GM18520 (cell line): ENCODE data around the gene NFKB1.

Experiments
- ATAC-seq: cut with Tn5 transposase; IDR thresholded peaks from one replicate; pipeline ENCODE4 v1.9.1; 2021; ENCODE audit not compliant: unreplicated experiment

NFKB1 gene

DNA sequence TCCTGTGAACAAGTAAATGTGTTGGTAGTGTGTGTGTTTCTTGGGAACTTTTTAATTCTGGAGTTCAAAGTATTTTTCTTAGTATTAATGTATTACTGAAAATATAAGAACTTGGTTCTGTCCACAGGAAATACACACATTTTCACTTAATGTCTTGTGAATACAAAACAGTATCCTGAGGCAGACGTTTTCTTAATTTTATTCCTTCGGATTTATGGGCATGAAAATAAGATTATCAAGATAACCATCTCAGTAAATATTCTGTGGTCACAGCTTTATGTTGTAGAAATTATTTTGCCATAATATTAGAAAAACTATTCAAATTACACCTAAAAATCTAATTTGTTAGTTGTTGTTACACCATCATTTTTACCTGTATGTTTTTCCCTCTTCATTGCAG, 29.8 kb downstream of the NFKB1 start:
- ATAC-seq: no peak

DNA sequence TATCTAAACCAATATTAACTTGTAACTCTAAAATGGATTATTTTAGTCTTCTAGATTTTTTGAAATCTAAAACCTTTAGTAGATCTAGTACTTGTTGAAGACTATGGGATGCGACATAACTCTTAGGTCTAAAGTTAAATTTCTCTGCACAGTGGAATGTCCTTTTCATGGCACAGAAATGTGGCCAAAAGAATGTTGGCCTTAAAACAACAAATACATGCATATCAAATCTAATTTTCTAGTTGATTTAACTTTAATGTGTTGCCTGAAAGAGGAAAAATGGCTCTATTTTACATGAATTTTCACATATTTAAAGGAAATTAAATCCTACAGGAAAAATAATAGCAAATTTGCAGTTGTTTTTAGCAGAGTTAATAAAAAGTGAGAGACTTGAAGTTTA, 30.3 kb downstream of the NFKB1 start:
- no peak for ATAC-seq

DNA sequence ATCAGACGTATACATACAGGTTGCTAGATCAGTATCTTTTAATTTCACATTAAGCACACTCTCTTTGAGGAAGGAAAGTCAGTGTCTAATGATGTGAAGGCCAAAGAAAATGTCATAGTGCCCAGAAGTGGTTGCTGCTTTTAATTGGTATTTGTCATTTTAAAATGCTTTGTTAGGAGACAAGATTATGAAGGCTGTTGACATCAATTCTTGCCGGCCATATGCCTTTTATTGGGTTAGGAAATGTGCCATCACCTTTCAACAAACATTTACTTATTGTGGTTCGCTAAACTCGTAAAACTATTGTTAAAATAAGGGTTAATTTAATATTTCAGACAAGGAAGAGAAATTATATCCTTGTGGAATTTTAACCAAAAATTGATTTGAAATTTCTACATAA, 32.2 kb downstream of the NFKB1 start:
- ATAC-seq: no peak

DNA sequence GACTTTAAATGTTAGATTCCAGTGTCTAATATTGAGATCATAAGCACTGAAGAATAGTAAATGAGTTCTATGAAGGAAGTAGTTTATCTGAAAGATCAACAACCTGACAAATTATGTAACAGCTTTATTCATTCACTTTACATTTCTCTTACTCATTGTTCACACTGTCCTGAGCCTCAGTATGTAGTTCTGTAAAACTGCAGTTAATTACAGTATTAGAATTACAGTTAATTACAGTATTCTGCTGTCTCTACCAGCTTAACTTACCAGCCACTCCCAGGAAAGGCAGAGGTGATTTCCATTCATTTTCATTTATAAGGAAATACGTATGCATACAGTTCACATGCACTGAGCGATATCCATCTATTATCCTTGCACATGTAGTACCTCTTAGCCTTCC, 32.7 kb downstream of the NFKB1 start:
- ATAC-seq: no peak

DNA sequence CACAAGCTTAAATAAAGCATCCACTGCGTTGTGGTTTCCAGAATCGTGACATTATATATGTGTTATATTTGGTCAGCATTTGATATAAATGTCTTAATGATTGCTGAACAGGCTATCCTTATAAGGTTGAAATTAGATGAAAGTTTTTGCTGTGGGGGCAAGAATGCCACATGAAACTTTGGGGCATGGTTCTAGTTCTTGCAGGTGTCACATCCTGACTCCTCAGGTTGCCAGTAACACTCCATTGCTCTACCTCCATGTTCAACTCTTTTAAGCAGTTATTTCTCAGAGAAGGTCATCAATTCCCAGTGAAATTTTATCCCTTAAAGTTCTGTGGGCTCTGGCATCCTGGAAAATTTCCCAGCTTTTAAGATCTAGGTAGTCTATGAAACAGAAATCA, 33.7 kb downstream of the NFKB1 start:
- no peak for ATAC-seq

DNA sequence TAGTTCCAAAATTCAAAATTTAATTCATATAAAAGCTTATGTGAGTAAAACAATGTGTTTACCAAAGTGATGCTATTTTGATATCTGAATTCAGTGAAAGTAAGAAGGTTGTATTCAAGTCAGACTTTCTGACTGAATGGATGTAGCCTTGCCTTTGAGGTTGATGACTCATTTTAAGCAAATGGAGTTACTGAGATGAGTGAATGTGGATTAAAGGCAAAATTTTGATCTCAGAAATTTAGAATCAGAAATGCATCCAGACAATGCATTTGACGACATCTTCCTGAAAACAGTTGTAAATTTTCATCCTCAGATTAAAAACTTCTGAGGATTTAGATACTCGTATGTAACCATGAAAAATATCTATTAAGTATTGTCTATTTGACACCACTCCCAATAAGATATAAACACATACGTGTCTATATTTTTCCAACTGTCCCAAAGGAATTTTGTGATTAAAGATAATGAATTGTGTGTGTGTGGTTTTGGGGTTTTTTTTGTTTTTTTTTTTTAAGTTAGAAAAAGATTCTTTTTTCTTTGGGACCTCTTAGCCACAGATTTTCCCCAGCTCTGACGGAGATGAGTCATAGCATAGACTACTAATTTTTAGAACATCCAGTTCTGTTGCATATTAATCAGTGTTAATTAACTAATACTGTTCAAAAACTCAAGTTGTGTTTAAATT, 34.4 kb downstream of the NFKB1 start:
- ATAC-seq: peak; percentile 68

DNA sequence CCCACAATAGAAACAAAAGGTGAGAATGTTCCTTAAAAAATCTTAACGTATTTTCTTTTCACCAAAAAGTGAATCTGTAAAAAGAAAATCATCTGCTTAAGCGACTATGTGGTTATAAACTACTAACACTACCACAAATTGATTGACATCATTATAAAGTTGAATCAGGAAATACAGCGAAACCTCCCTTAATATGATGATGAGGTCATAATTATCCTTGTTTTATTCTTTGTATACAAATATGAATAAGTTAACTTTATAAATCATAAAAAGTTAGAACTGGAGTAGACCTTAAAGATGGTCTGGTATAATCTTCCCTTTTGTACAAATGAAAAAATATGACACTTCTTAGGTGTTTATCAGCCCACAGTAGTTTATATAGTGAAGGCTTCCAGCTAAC, 35.6 kb downstream of the NFKB1 start:
- ATAC-seq: no peak

DNA sequence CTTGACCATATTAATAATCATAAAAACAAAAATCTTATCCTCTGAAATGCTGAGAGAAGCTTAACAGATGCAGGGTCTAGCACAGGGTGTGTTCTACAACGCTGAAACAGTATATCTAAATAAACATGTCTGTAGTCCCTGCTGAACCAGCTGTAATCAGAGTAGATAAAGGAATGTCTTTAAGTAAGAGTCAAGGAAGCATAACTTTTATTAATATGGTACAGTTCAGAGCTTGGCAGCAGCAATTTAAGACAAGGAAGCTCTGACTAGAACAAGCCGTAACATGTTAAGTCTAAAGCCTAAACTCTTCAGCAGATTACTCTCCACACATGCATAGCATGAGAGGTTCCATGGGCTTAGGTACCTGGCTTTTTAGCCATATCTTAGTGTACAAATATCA, 36.1 kb downstream of the NFKB1 start:
- no peak for ATAC-seq

DNA sequence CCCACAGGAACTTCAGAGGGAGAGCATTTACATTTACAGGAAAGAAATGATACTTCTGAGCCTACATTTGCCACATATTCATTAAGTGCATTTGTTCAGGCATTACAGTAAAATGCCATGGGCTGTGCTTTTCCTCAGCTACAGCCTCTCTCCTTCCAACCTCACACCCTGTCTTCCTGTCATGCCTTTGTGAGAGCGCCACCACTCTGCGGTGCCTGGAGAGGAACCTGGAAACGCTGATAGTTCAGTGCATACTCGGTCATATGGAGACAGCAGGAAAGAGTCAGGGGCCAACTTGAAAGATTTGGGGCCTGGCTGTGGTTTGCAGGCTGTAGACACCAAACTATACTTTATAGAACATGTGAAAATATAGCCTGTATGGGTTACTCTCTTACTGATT, 40.5 kb downstream of the NFKB1 start:
- ATAC-seq: no peak

DNA sequence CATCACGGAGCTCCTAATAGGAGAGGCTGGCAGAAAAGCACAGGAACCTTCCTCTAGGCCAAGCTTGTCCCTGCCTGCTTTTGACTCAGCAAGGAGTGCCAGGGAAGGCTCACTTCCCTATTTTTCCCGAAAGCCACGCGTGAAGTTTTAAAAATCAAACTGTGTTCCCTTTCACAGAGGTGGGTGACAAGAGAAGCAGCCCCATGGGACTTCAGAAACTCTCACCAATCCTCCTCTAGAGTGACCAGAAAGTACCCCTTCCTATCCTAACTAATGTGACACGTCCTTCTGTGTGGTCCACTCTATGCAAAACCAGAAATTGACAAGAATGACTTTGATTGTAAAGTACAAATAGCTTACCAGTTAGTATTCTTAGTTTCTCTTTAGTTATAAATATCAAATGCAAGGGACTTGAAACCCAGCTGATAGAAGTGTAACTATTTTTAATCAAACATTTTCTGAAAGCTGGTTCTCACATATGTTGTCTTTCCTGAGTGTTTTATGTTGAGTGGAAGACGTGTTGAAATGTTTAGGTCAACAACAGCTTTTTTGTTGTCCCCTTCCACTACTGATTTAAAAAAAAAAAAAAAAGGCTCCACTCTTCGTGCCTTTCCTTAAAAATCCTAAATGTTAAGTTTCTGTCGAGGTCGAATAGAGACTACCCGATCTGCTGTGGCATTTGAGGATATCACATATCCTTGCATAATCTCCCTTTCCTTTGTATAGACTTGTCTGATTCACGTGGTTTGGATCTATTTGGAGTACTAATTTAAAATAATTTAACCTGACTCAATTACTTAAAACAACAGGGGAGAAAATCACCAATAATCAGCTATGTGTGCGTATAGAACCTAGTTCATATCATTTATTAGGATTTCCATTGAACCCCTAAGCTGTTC, 42.1 kb downstream of the NFKB1 start:
- peak; percentile 86 for ATAC-seq

GRCh38 chr4:102546635-102547034, 45.5 kb downstream of the NFKB1 start:
- ATAC-seq: peak; percentile 23

DNA sequence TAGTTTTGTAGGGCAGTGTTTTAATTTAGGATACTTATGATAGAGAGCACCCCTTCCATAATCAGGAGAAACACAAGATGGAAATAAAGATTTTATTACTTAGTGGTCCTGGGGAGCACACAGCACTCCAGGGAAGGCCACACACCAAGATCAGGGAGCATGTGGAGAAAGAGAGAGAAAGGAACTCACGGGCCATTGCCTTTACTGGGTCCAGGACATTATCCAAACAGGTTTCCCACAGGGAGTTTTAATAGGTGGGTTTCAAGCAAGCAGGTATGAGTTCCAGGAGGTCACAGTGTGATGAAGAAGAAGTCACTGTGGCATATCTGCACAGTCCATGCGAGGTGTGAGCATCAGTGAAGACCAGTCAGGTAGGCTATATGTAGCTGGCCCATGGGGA, 46.8 kb downstream of the NFKB1 start:
- ATAC-seq: no peak

- ATAC-seq: no peak
Measured at GRCh38 chr4:102551958-102552565, 50.9 kb downstream of the NFKB1 start.

- peak; percentile 42 for ATAC-seq
Measured at GRCh38 chr4:102552781-102553180, 51.6 kb downstream of the NFKB1 start.

DNA sequence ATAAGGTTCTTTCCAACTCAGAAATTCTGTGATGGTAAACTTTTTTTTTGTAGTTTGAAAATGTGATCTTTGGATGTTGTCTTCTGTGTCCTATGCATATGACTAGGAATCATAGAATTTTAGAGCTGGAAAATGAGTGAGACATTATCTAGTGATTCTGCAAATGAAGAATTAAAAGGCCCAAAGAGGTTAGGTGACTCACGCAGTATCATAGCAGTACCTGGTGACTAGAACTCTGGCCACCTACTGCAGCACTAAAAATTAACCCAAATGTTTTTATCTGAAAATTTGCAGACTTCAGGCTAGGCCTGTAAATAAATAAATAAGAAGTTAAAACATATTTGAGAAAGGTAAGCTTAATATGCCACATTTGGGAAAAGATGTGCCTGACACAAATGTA, 52.8 kb downstream of the NFKB1 start:
- no peak for ATAC-seq

GRCh38 chr4:102554482-102554881, 53.3 kb downstream of the NFKB1 start:
- no peak for ATAC-seq

- ATAC-seq: no peak
Measured at GRCh38 chr4:102554992-102555391, 53.8 kb downstream of the NFKB1 start.

DNA sequence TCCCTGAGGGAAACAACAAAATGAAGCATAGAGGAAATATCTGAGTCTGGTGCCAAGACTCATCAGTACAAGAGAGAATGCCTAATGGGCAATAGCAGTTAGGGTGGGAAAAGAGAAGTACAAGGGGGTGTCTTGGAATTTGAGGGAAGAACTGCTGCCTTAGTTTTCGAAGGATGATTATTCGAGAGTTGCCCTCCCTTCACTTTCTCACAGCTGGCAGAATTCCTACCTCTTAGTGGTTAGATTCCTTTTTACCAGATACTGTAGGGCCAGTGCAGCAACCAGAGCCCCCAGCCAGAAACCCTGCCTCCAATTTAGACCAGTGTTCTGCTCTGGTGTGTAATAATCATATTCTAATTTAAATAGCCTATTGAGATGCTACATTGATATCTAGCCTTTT, 56.5 kb downstream of the NFKB1 start:
- ATAC-seq: no peak

DNA sequence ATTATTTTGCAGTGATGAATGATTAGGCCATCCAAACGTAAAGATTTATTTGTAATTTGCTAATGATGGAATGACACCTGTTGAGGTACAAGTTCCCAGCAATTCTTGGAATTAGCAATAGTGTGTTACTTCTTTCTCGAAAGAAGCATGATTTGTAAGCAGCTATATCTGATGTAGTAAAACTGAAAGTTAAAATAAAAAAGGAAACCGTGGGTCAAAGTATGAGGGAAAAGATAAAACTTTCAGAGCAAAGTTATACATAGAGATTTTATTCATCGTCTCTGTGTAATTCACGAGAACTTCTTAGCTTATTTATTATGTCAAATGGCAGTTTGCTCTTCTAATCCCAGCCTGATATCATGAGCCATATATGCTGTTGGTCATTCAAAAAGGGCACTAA, 59.0 kb downstream of the NFKB1 start:
- ATAC-seq: no peak

- no peak for ATAC-seq
Measured at GRCh38 chr4:102560571-102561341, 59.6 kb downstream of the NFKB1 start.

DNA sequence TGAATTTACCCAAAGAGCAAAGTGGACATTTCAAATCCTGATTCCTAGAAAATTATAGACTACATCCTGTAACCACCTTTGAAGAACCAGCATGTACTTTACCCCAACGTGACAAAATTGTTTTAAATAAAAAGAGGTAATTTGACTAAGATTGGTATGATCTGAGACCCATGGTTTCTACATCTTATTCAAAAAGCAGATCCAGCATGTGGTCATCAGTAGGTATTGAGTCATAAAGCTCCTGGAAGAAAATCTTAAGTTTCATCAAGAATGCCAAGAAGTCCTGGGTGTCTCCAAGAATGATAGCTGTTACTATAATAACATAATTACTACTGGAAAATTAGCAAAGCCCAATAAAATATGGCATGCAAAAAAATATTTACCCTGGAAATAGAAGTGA, 61.8 kb downstream of the NFKB1 start:
- ATAC-seq: no peak
